H1 (cell line): ENCODE results near the gene CITED4. TPM values are rescaled to one million over a fixed set of nuclear protein-coding genes. Genes with fewer than 3 reads are reported as not detected.

Source experiments
- CTCF ChIA-PET: fragments of 300-600 bp; sonication (Branson Sonifier 250); formaldehyde crosslinking; loops from one replicate; lab custom pipeline; 2021; ENCODE audit not compliant: partially characterized antibody; lab: Charles Lee
- POLR2A ChIA-PET: fragments of 300-600 bp; sonication (Branson Sonifier 250); formaldehyde crosslinking; loops from one replicate; lab custom pipeline; 2021; ENCODE audit warnings: inconsistent platforms; ENCODE audit not compliant: partially characterized antibody; lab: Charles Lee
- DNase-seq, 2 experiments: peaks; one replicate each; pipeline versions ENCODE4 v3.0.0 to v3.0.0-alpha.2; 2010 to 2022; ENCODE audit warnings: low spot score in 2 of 2, low read depth in 1 of 2, mixed read lengths in 1 of 2
- FAIRE-seq: peaks from 2 replicates; lab custom pipeline; 2011; peaks lifted over from hg19 to GRCh38; lab: Jason Lieb, UNC
- H2AFZ ChIP-seq: 2 replicates; pipeline ENCODE4 v1.8.1; 2012; ENCODE audit warnings: low read length, inconsistent platforms
- H2AK5ac ChIP-seq: 2 replicates; pipeline ENCODE4 v1.6.1; 2013; ENCODE audit warnings: low read depth, low read length
- H2BK120ac ChIP-seq: replicated peaks from 2 replicates; pipeline ENCODE3; 2013; ENCODE audit warnings: low read depth, low read length, inconsistent platforms
- H2BK12ac ChIP-seq: 2 replicates; pipeline ENCODE4 v1.6.1; 2013; ENCODE audit warnings: low read depth, low read length
- H2BK15ac ChIP-seq: 2 replicates; pipeline ENCODE4 v1.6.1; 2013; ENCODE audit warnings: low read length
- H2BK20ac ChIP-seq: 2 replicates; pipeline ENCODE4 v1.6.1; 2013; ENCODE audit warnings: low read length
- H2BK5ac ChIP-seq: 2 replicates; pipeline ENCODE4 v1.6.1; 2013; ENCODE audit warnings: low read depth, low read length
- H3K14ac ChIP-seq: 2 replicates; pipeline ENCODE4 v1.6.1; 2013; ENCODE audit warnings: inconsistent platforms; ENCODE audit not compliant: insufficient read length
- H3K18ac ChIP-seq: 2 replicates; pipeline ENCODE4 v1.6.1; 2013; ENCODE audit warnings: low read length; ENCODE audit errors: extremely low read depth
- H3K23ac ChIP-seq: 2 replicates; pipeline ENCODE4 v1.6.1; 2013; ENCODE audit warnings: inconsistent platforms; ENCODE audit not compliant: insufficient read length
- H3K23me2 ChIP-seq: 2 replicates; pipeline ENCODE4 v1.6.1; 2013; ENCODE audit warnings: low read depth, low read length
- H3K27ac ChIP-seq: 2 replicates; pipeline ENCODE4 v1.6.1; 2011; ENCODE audit warnings: low read depth, low read length, inconsistent platforms
- H3K27me3 ChIP-seq, 4 experiments: replicated peaks in 1 of 4; 1 replicate in 1 of 4; 2 replicates in 3 of 4; pipeline versions ENCODE4 v1.6.1 to v1.8.1; 2011 to 2013; ENCODE audit warnings: low read length in 3 of 4, mild to moderate bottlenecking in 3 of 4, inconsistent platforms in 2 of 4, mixed read lengths in 2 of 4, moderate library complexity in 1 of 4; ENCODE audit not compliant: control insufficient read depth in 3 of 4, insufficient read depth in 3 of 4; ENCODE audit errors: extremely low read depth in 1 of 4
- H3K36me3 ChIP-seq, 4 experiments: 2 replicates each; pipeline versions ENCODE4 v1.6.1 to v1.8.1; 2011 to 2013; ENCODE audit warnings: mild to moderate bottlenecking in 4 of 4, low read length in 3 of 4, moderate library complexity in 2 of 4, control low read depth in 1 of 4, inconsistent platforms in 1 of 4; ENCODE audit not compliant: insufficient read depth in 4 of 4, control insufficient read depth in 2 of 4
- H3K4ac ChIP-seq: replicated peaks from 2 replicates; pipeline ENCODE3; 2013; ENCODE audit warnings: low read length, low read depth, mixed read lengths, inconsistent platforms; ENCODE audit not compliant: insufficient read length
- H3K4me1 ChIP-seq, 4 experiments: replicated peaks in 1 of 4; 1 replicate in 1 of 4; 2 replicates in 3 of 4; pipeline versions ENCODE4 v1.6.1 to v1.8.1; 2011 to 2013; ENCODE audit warnings: low read length in 3 of 4, inconsistent platforms in 2 of 4, mixed read lengths in 1 of 4; ENCODE audit not compliant: insufficient read depth in 4 of 4, control insufficient read depth in 3 of 4
- H3K4me2 ChIP-seq, 2 experiments: 2 replicates each; pipeline versions ENCODE4 v1.6.1 to v1.8.1; 2011 to 2013; ENCODE audit warnings: low read depth in 2 of 2, low read length in 2 of 2, control low read depth in 1 of 2, inconsistent platforms in 1 of 2, mild to moderate bottlenecking in 1 of 2; ENCODE audit not compliant: insufficient read depth in 1 of 2
- H3K4me3 ChIP-seq, 4 experiments: fragments of 200-600, 300-600 bp in 1 of 4; sonication (generic), shearing (Covaris generic), sonication (Bioruptor Twin) in 1 of 4; 2 replicates each; pipeline versions ENCODE4 v1.5.1 to v1.8.1; 2011 to 2016; ENCODE audit warnings: low read length in 4 of 4, low read depth in 3 of 4, control low read depth in 2 of 4, inconsistent platforms in 2 of 4, mild to moderate bottlenecking in 2 of 4, mixed read lengths in 1 of 4, moderate library complexity in 1 of 4; ENCODE audit not compliant: insufficient read depth in 2 of 4; ENCODE audit errors: extremely low read depth in 1 of 4
- H3K56ac ChIP-seq: replicated peaks from 2 replicates; pipeline ENCODE3; 2013; ENCODE audit warnings: low read depth, mild to moderate bottlenecking, mixed read lengths, low read length, inconsistent platforms; ENCODE audit not compliant: insufficient read length
- H3K79me1 ChIP-seq: 2 replicates; pipeline ENCODE4 v1.6.1; 2013; ENCODE audit warnings: low read depth, low read length, control low read depth
- H3K79me2 ChIP-seq, 2 experiments: 2 replicates each; pipeline versions ENCODE4 v1.6.1 to v1.8.1; 2012 to 2013; ENCODE audit warnings: low read length in 2 of 2, mild to moderate bottlenecking in 2 of 2, inconsistent platforms in 1 of 2; ENCODE audit not compliant: insufficient read depth in 2 of 2, control insufficient read depth in 1 of 2
- H3K9ac ChIP-seq, 4 experiments: replicated peaks in 1 of 4; 1 replicate in 1 of 4; 2 replicates in 3 of 4; pipeline versions ENCODE4 v1.6.1 to v1.8.1; 2011 to 2013; ENCODE audit warnings: low read depth in 3 of 4, low read length in 3 of 4, control low read depth in 2 of 4, mild to moderate bottlenecking in 2 of 4, moderate library complexity in 2 of 4, inconsistent platforms in 1 of 4; ENCODE audit errors: extremely low read depth in 1 of 4
- H3K9me3 ChIP-seq, 2 experiments: 2 replicates each; pipeline versions ENCODE4 v1.6.1 to v1.8.1; 2012 to 2013; ENCODE audit warnings: mild to moderate bottlenecking in 2 of 2, moderate library complexity in 2 of 2, control low read depth in 1 of 2, inconsistent platforms in 1 of 2, low read depth in 1 of 2, low read length in 1 of 2, mixed read lengths in 1 of 2; ENCODE audit not compliant: insufficient read depth in 2 of 2
- H4K20me1 ChIP-seq, 2 experiments: replicated peaks in 1 of 2; 2 replicates each; pipeline versions ENCODE3 to v1.8.1; 2011 to 2013; ENCODE audit warnings: inconsistent platforms in 2 of 2, low read length in 2 of 2, mild to moderate bottlenecking in 1 of 2; ENCODE audit not compliant: insufficient read depth in 2 of 2, control insufficient read depth in 1 of 2
- H4K5ac ChIP-seq: 2 replicates; pipeline ENCODE4 v1.6.1; 2013; ENCODE audit warnings: low read length, low read depth, mixed read lengths, inconsistent platforms; ENCODE audit not compliant: insufficient read length
- H4K8ac ChIP-seq: 2 replicates; pipeline ENCODE4 v1.8.0; 2013; ENCODE audit warnings: mild to moderate bottlenecking, moderate library complexity, low read length, inconsistent platforms; ENCODE audit not compliant: insufficient read depth; ENCODE audit errors: extremely low read depth
- H4K91ac ChIP-seq: replicated peaks from 2 replicates; pipeline ENCODE3; 2013; ENCODE audit warnings: low read length, mixed read lengths, inconsistent platforms; ENCODE audit not compliant: insufficient read length
- ASH2L ChIP-seq: fragments of 200-600, 300-600 bp; sonication (generic); IDR thresholded peaks from one replicate; pipeline ENCODE4 v1.7.1; 2017; ENCODE audit warnings: low read length
- BACH1 ChIP-seq: IDR thresholded peaks from 2 replicates; pipeline ENCODE4 v1.6.1; 2012; ENCODE audit warnings: low read length, improper control_type of control experiment
- JUN ChIP-seq: IDR thresholded peaks from 2 replicates; pipeline ENCODE4 v1.6.1; 2011; ENCODE audit warnings: low read depth, mild to moderate bottlenecking, improper control_type of control experiment, low read length
- KDM5A ChIP-seq: fragments of 200-600 bp; IDR thresholded peaks from 2 replicates; pipeline ENCODE4 v1.7.1; 2012; ENCODE audit warnings: mild to moderate bottlenecking, low read length, inconsistent platforms, mixed read lengths
- RBBP5 ChIP-seq: IDR thresholded peaks from 2 replicates; pipeline ENCODE4 v1.7.1; 2012; ENCODE audit warnings: low read depth, mild to moderate bottlenecking, inconsistent platforms, low read length, moderate library complexity, borderline replicate concordance
- RNF2 ChIP-seq: fragments of 200-900, 300-1000 bp; sonication (generic); IDR thresholded peaks from 2 replicates; pipeline ENCODE4 v1.7.1; 2016; ENCODE audit warnings: borderline replicate concordance, low read depth, mild to moderate bottlenecking, antibody characterized with exemption, low read length; ENCODE audit not compliant: poor library complexity, severe bottlenecking; ENCODE audit errors: missing control alignments
- TBP ChIP-seq: IDR thresholded peaks from 2 replicates; pipeline ENCODE4 v1.6.1; 2011; ENCODE audit warnings: low read depth, low read length, improper control_type of control experiment
- WGBS, 2 experiments: shearing (Covaris generic) in 1 of 2; methylation state at CpG; one replicate each; pipeline versions ENCODE4 v1.1.6 to v1.1.7; 2013 to 2015; ENCODE audit warnings: low lambda C conversion rate in 2 of 2, mixed read lengths in 2 of 2, inconsistent platforms in 1 of 2, low coverage in 1 of 2, missing lambda C conversion rate in 1 of 2; ENCODE audit not compliant: insufficient replicate concordance in 2 of 2, insufficient coverage in 1 of 2, insufficient read length in 1 of 2; ENCODE audit errors: extremely low coverage in 1 of 2, missing lambda C conversion rate in 1 of 2; 5-methylcytosine and 5-hydroxymethylcytosine counted together
- polyA plus RNA-seq, 7 experiments: library from polyadenylated mRNA; depleted of rRNA in 3 of 7; stranded (reverse) in 5 of 7; unstranded in 2 of 7; fragments of >200 nt in 5 of 7; fragments of 200-250 nt in 2 of 7; gene quantifications; 1 replicate in 5 of 7; 2 replicates in 1 of 7; 4 replicates in 1 of 7; pipeline versions ENCODE4 v1.2.1 to v1.2.3, GENCODE V29; 2011 to 2013; ENCODE audit warnings: missing spikeins in 2 of 7, mixed read lengths in 2 of 7
- total RNA-seq: library from RNA; stranded (reverse); fragmentation: NEBNext Ultra II Directional; extraction: Animal tissue kit (Norgen Biotek cat#: 25700); gene quantifications from 2 replicates; pipeline ENCODE4 v1.2.1, GENCODE V29; 2021

The CITED4 gene
- total and polyA plus RNA-seq, 2 of the 8 experiments (the other 6 are each of a cell fraction or from before 2014, with no cell fraction given), result 5.4 to 16.3 TPM

DNA sequence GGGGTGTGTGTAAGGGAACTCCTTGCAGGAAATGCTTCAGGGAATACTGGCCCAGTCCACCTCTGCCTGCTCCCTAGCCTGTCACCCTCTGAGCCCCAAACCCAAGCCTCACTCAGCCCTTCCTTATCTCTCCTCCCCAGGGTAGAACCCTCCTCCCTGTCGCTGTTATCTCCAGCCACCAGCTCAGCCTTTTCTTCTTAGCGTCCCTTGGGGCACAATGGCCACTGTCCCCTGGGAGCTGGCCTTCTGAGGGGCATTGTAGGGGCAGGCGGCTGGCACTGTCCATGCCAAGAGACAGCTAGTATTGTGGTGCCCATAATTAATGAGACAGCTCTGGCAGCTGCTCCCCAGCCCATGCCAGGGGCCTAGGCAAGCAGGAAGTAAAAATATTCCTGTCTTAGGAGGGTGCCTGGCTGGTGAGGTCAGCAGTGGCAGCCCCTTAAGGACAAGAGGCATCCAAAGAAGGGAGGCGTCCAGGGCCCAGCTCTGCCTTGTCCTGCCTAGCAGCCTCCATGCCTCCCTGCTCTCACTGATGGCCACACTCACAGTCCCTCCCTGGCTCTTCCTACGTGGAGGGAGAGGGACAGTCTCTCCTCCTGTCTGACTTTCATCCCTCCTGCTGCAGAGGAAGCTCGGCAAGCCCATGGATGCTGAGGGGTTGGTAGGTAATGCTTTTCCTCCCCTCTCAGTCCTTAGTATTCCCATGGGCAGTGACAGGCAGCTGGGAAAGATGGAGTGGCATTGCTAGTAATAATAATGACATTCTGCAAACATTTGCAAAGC is 41.1 kb downstream of the CITED4 start:
- H3K4ac ChIP-seq, result no peak overlapping the region
- no peak overlapping the region for H2BK20ac ChIP-seq
- H4K8ac ChIP-seq, result no peak overlapping the region
- no peak overlapping the region for H3K4me2 ChIP-seq
- TF ChIP-seq RBBP5 (no peak), JUN (no peak), KDM5A (no peak), TBP (no peak), RNF2 (no peak), BACH1 (no peak), ASH2L (no peak)
- no peaks in the 10 kb centered on the region for H4K20me1 ChIP-seq
- H3K79me2 ChIP-seq, result no peaks in the 10 kb centered on the region
- ChIA-PET CTCF (interaction anchor here (0.6 to 5.7 kb wide), 24 partner anchors 9 to 128 kb away, joined by 3 to 36 read pairs (median 4); no protein-coding TSS in a partner anchor), POLR2A (interaction anchor here (0.8 to 1.6 kb wide), 4 partner anchors 36 to 127 kb away, joined by 3 to 4 read pairs (median 3); no protein-coding TSS in a partner anchor)
- FAIRE-seq (no peak), DNase-seq (no peak)
- no peak overlapping the region for H2AFZ ChIP-seq
- H2BK5ac ChIP-seq, result no peak overlapping the region
- H3K14ac ChIP-seq, result no peak overlapping the region
- 0 out of 2 replicates have a peak overlapping the region, but pooled peaks have one; percentile 67 for H2BK15ac ChIP-seq
- H4K5ac ChIP-seq, result no peak overlapping the region
- H3K4me1 ChIP-seq, result peaks cover 10 to 26% (median 19%) of the 10 kb centered on the region in 4 experiments
- H3K27me3 ChIP-seq, result peaks cover 0 to 5% (median 2%) of the 10 kb centered on the region in 4 experiments; a peak in 3 of 7 replicates
- no peak overlapping the region for H3K9ac ChIP-seq
- no peak overlapping the region for H3K23ac ChIP-seq
- H3K56ac ChIP-seq, result no peak overlapping the region
- H3K9me3 ChIP-seq, result no peaks in the 10 kb centered on the region
- no peak overlapping the region for H3K18ac ChIP-seq
- H4K91ac ChIP-seq, result no peak overlapping the region
- no peak overlapping the region for H2BK120ac ChIP-seq
- no peak overlapping the region for H3K27ac ChIP-seq
- H2AK5ac ChIP-seq, result no peak overlapping the region
- H3K36me3 ChIP-seq, result no peaks in the 10 kb centered on the region; a peak in 1 of 8 replicates
- no peaks in the 10 kb centered on the region for H3K79me1 ChIP-seq
- WGBS, 2 experiments, result 81% methylated on average over 6 of the region's 6 CpGs; no CpG with 5 or more reads in 1 of the 2 experiments
- no peak overlapping the region for H3K4me3 ChIP-seq
- no peak overlapping the region for H2BK12ac ChIP-seq
- H3K23me2 ChIP-seq, result peaks cover 7% of the 10 kb centered on the region; the same call in 1 of the 2 replicates
